Colonic mucosa (tissue), 4 donors: ENCODE results near the gene ZDHHC9. TPM values are rescaled to one million over a fixed set of nuclear protein-coding genes. Genes with fewer than 3 reads are reported as not detected.

Experiments
- DNase-seq: peaks from one replicate; pipeline ENCODE4 v3.0.0-alpha.2; 2020
- H3K27ac ChIP-seq: fragments of 200-600 bp; one replicate; pipeline ENCODE4 v1.8.0; 2021
- H3K27me3 ChIP-seq: fragments of 200-600 bp; one replicate; pipeline ENCODE4 v1.8.0; 2021
- H3K36me3 ChIP-seq: fragments of 200-600 bp; one replicate; pipeline ENCODE4 v1.8.0; 2021
- H3K4me1 ChIP-seq: fragments of 200-600 bp; one replicate; pipeline ENCODE4 v1.8.0; 2021; ENCODE audit warnings: mild to moderate bottlenecking
- H3K4me3 ChIP-seq: fragments of 200-600 bp; one replicate; pipeline ENCODE4 v1.8.0; 2021
- H3K9ac ChIP-seq, 2 donors: one replicate each; pipeline ENCODE4 v1.7.0; 2013; ENCODE audit warnings: control low read depth in 2 of 2, low read depth in 2 of 2, low read length in 2 of 2
- H3K9me3 ChIP-seq: fragments of 200-600 bp; one replicate; pipeline ENCODE4 v1.8.0; 2021
- CTCF ChIP-seq: fragments of 200-600 bp; IDR thresholded peaks from one replicate; pipeline ENCODE4 v1.8.0; 2022; ENCODE audit warnings: antibody characterized with exemption, mild to moderate bottlenecking
- intact Hi-C: fragments of 100-400 bp; cut with DNase I; formaldehyde crosslinking; loops from one replicate; pipeline ENCODE4 v1.14.1; 2022
- total RNA-seq, 2 donors: library from RNA; stranded (reverse); fragmentation: NEBNext Ultra II Directional in 1 of 2; extraction: Animal tissue kit (Norgen Biotek cat#: 25700) in 1 of 2; gene quantifications; one replicate each; pipeline ENCODE4 v1.2.1, GENCODE V29; 2021
- donor health status: healthy.
- donor health status: DM: no; HTN: no; CAD: no.
- donor health status: DM: no; HTN: no; CAD: no.

The ZDHHC9 gene
- total RNA-seq, 2 donors from 2014 or later: 39.5 to 41.5 TPM

DNA sequence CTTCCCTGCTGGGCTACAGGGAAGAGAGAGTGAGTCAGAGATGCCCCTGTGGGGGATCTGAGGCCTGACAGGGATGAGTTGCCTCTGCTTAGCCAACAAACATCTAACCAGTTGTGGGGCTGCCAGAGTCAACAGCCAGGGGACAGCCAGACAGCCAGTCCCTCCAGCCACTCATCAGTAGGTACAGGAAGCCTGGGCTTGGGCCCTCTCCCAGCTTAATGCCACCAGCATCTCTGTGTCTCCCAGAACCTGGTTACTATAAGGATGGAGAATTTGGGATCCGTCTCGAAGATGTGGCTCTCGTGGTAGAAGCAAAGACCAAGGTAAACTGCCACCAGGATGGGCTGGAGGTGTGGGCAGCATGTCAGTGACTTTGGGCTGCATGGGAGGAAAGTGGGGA is 81.2 kb downstream of the ZDHHC9 start:
- no peaks in the 10 kb centered on the region for H3K9me3 ChIP-seq
- H3K4me3 ChIP-seq: no peak overlapping the region
- H3K27ac ChIP-seq: no peak overlapping the region
- H3K9ac ChIP-seq: no peak overlapping the region
- intact Hi-C loops: no loop called here
- no peaks in the 10 kb centered on the region for H3K36me3 ChIP-seq
- TF ChIP-seq CTCF: no peak
- no peaks in the 10 kb centered on the region for H3K27me3 ChIP-seq
- DNase-seq: no peak
- no peaks in the 10 kb centered on the region for H3K4me1 ChIP-seq

GRCh38 chrX:129761596-129761995 is 82.1 kb downstream of the ZDHHC9 start:
- TF ChIP-seq CTCF: no peak
- intact Hi-C loops: no loop called here

DNA sequence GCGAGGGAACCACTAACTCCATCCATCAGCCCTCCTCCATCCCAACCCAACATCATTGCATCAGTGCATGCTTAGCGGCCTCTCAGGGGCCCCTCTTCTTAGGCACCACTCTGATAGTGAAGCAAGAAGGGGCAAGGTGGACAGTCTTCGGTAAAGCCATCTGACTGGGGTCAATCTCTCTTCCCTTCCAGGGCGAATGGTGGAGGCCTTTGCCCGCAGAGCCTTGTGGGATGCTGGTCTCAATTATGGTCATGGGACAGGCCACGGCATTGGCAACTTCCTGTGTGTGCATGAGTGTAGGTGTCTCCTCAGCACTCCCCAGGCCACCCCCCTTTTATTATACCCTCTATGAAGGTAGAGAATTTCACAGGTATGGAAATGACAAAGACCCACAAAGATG is 82.7 kb downstream of the ZDHHC9 start:
- DNase-seq: no peak
- no peaks in the 10 kb centered on the region for H3K36me3 ChIP-seq

More at GRCh38 chrX:129761596-129761995, 82.1 kb downstream of the ZDHHC9 start:
- H3K36me3 ChIP-seq: no peaks in the 10 kb centered on the region
- no peak overlapping the region for H3K27ac ChIP-seq
- H3K9ac ChIP-seq: no peak overlapping the region
- no peak for DNase-seq
- no peak overlapping the region for H3K4me3 ChIP-seq
- H3K4me1 ChIP-seq: no peaks in the 10 kb centered on the region
- no peaks in the 10 kb centered on the region for H3K9me3 ChIP-seq
- no peaks in the 10 kb centered on the region for H3K27me3 ChIP-seq

GRCh38 chrX:129760155-129760554 is 83.5 kb downstream of the ZDHHC9 start:
- TF ChIP-seq CTCF: no peak
- no peaks in the 10 kb centered on the region for H3K4me1 ChIP-seq
- intact Hi-C loops: no loop called here
- H3K9ac ChIP-seq: no peak overlapping the region
- DNase-seq: no peak
- no peaks in the 10 kb centered on the region for H3K9me3 ChIP-seq
- no peak overlapping the region for H3K27ac ChIP-seq
- no peak overlapping the region for H3K4me3 ChIP-seq
- H3K36me3 ChIP-seq: no peaks in the 10 kb centered on the region
- no peaks in the 10 kb centered on the region for H3K27me3 ChIP-seq

More for the DNA sequence above, 82.7 kb downstream of the ZDHHC9 start:
- Histone ChIP-seq H3K9ac (no peak overlapping the region), H3K4me3 (no peak overlapping the region), H3K27me3 (no peaks in the 10 kb centered on the region), H3K9me3 (no peaks in the 10 kb centered on the region), H3K27ac (no peak overlapping the region), H3K4me1 (no peaks in the 10 kb centered on the region)
- TF ChIP-seq CTCF: no peak
- intact Hi-C loops: no loop called here

DNA sequence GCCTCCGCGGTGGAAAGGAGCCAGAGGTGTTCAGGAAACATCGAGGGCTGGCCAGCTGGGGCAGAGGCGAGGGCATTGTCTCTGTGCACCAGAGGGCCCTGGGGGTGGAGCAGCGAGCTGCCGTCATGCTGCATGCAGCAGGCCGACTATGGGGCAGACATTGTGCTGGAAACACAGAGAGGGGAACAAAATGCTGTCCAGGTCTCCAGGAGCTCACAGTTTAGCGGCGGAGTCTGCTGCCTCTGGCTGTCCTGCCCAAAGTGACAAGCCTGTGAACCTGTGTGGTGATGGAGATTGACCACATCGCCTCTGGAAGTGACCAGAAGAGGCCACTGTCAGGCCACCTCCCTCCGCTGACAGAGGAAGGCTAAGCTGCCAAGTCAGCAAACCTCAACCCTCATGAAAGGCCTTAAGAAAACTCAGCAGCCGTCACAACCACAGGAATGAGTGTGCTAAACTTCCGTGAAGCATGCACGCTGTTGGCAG is 84.1 kb downstream of the ZDHHC9 start:
- Histone ChIP-seq H3K27ac (no peak overlapping the region), H3K4me1 (no peaks in the 10 kb centered on the region), H3K27me3 (no peaks in the 10 kb centered on the region), H3K9me3 (no peaks in the 10 kb centered on the region), H3K36me3 (no peaks in the 10 kb centered on the region), H3K4me3 (no peak overlapping the region), H3K9ac (no peak overlapping the region)
- no peak for TF ChIP-seq CTCF
- intact Hi-C loops: no loop called here
- DNase-seq: no peak
